BJ (cell line): ENCODE results near the gene GGT7. TPM values are rescaled to one million over a fixed set of nuclear protein-coding genes. Genes with fewer than 3 reads are reported as not detected.

ENCODE experiments used
- CTCF ChIA-PET: fragments of 350-600 bp; formaldehyde crosslinking; extraction: SDS; loops from one replicate; lab custom pipeline; 2021; ENCODE audit warnings: antibody characterized with exemption, inconsistent platforms; lab: Yijun Ruan, JAX
- POLR2A ChIA-PET: fragments of 300-600 bp; sonication (Branson Sonifier 250); formaldehyde crosslinking; extraction: SDS; loops from one replicate; lab custom pipeline; 2021; ENCODE audit warnings: antibody characterized with exemption; lab: Charles Lee
- DNase-seq: peaks from one replicate; pipeline ENCODE4 v3.0.0-alpha.2; 2011; ENCODE audit warnings: low read depth
- H3K27me3 ChIP-seq: 2 replicates; pipeline ENCODE4 v1.6.0; 2011; ENCODE audit warnings: low read length; ENCODE audit not compliant: control insufficient read depth, insufficient read depth
- H3K36me3 ChIP-seq: 2 replicates; pipeline ENCODE4 v1.5.1; 2011; ENCODE audit warnings: low read length; ENCODE audit not compliant: control insufficient read depth, insufficient read depth
- H3K4me3 ChIP-seq: 2 replicates; pipeline ENCODE4 v1.5.1; 2011; ENCODE audit warnings: low read depth, mild to moderate bottlenecking, control low read depth, low read length
- polyA plus RNA-seq: library from polyadenylated mRNA; depleted of rRNA; stranded (reverse); fragments of >200 nt; gene quantifications from 2 replicates; pipeline ENCODE4 v1.2.3, GENCODE V29; 2011
- TF ChIP-seq, protein P1 (sequence below): IDR thresholded peaks from 2 replicates; pipeline ENCODE4 v1.5.1; 2011; ENCODE audit warnings: low read depth, mild to moderate bottlenecking, control low read depth, inconsistent platforms, low read length, moderate library complexity; ENCODE audit not compliant: insufficient read depth

Gene GGT7
- polyA plus RNA-seq, 1 experiment, result 28.6 TPM

DNA sequence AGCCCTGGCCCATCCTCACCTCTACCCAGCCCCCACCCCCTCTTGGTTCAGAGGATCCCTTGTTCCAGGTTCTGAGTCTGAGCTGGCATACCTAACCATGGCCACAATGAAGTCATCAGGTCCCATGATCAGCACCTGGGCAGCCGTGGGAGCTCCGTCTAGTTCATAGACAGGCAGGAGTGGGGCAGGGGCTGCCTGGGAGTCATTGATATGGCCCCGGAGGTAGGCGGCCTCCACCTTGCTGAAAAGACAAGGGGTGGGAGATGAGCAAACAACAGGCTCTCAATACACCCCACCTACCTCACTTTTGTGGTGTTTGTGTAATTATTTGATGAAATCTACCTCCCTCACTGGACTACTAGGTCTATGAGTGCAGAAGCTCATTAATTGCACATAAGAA lies 20.4 kb downstream of the GGT7 start:
- no peak for DNase-seq
- POLR2A ChIA-PET, result no interaction called here

DNA sequence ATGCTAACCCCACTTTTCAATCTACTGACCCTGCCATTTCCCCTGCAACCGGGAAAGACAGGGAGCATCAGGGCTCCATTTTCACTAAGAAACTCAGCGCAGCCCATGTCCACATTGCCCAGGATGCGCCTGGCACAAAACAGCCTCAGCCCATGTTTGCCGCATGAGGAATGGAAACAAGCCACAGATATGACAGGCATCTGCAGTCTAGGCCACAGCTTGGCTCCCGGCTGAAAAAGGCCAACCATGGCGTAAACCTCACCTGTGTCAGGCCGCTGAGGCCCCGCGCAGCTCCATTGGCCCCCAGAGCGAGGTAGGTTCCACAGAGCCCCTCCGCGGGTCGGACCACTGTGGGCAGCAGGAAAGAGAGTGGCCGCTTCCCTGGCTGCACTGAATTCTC lies 21.7 kb downstream of the GGT7 start:
- ChIA-PET CTCF (no interaction called here), POLR2A (no interaction called here)

More for the DNA sequence above, 20.4 kb downstream of the GGT7 start:
- H3K27me3 ChIP-seq, result no peaks in the 10 kb centered on the region
- peaks cover 13% of the 10 kb centered on the region for H3K36me3 ChIP-seq
- CTCF ChIA-PET, result interaction anchor here (0.9 to 1.4 kb wide), 2 partner anchors 13 to 20 kb away, joined by 3 to 5 read pairs; partner anchors contain the start of gene GGT7
- TF ChIP-seq, protein P1, sequence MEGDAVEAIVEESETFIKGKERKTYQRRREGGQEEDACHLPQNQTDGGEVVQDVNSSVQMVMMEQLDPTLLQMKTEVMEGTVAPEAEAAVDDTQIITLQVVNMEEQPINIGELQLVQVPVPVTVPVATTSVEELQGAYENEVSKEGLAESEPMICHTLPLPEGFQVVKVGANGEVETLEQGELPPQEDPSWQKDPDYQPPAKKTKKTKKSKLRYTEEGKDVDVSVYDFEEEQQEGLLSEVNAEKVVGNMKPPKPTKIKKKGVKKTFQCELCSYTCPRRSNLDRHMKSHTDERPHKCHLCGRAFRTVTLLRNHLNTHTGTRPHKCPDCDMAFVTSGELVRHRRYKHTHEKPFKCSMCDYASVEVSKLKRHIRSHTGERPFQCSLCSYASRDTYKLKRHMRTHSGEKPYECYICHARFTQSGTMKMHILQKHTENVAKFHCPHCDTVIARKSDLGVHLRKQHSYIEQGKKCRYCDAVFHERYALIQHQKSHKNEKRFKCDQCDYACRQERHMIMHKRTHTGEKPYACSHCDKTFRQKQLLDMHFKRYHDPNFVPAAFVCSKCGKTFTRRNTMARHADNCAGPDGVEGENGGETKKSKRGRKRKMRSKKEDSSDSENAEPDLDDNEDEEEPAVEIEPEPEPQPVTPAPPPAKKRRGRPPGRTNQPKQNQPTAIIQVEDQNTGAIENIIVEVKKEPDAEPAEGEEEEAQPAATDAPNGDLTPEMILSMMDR, result no peak
- no peak overlapping the region for H3K4me3 ChIP-seq

DNA sequence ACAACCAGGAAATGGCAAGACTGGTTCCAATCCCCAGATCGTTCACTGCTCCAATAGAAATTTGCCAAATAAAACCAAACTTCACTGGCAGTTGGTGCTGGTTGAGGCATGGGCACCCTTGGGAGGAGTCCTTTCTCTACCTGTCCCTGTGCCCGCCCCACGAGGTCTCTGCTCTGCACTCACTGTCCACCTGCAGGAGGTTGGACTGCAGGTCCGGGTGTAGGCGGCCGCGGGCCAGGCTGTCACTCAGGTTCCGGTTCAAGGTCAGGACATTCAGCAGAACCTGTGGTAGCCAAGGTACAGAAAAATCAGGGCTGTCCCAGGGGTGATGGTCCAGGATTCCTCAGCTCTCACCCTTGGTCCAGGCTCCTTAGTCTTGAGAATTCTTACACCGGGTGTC lies 22.9 kb downstream of the GGT7 start:
- TF ChIP-seq, protein P1, result no peak
- Histone ChIP-seq H3K27me3 (no peaks in the 10 kb centered on the region), H3K4me3 (no peak overlapping the region), H3K36me3 (peaks cover 11% of the 10 kb centered on the region)
- CTCF ChIA-PET, result no interaction called here
- no peak for DNase-seq
- POLR2A ChIA-PET, result no interaction called here

More for the DNA sequence above, 21.7 kb downstream of the GGT7 start:
- H3K27me3 ChIP-seq, result no peaks in the 10 kb centered on the region
- no peak overlapping the region for H3K4me3 ChIP-seq
- DNase-seq, result no peak
- H3K36me3 ChIP-seq, result peaks cover 11% of the 10 kb centered on the region
- TF ChIP-seq, protein P1, result no peak

DNA sequence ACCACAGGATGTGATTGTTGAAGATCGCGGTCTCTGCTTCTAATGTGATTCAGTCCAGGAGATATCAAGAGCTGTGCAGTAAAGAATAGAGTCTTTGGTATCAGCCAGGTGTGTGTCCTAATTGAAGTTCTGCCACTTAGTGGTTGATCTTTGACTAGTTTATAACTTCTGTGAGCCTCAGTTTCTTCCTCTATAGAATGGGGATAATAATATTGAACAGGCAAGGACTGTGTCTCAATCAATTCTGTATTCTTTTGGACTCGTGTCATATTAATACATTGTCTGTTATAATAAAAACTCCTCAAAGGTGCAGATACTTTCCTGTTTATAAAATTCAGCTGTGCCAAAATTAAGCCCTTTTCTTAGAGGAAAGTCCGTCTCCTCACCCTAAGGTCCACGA lies 24.1 kb downstream of the GGT7 start:
- CTCF ChIA-PET, result interaction anchor here (0.5 to 1.5 kb wide), 5 partner anchors 11 to 416 kb away, joined by 3 to 5 read pairs (median 3); partner anchors contain the start of gene GGT7
- TF ChIP-seq, protein P1, result no peak
- Histone ChIP-seq H3K4me3 (no peak overlapping the region), H3K27me3 (no peaks in the 10 kb centered on the region), H3K36me3 (peaks cover 10% of the 10 kb centered on the region)
- no peak for DNase-seq
- POLR2A ChIA-PET, result no interaction called here

DNA sequence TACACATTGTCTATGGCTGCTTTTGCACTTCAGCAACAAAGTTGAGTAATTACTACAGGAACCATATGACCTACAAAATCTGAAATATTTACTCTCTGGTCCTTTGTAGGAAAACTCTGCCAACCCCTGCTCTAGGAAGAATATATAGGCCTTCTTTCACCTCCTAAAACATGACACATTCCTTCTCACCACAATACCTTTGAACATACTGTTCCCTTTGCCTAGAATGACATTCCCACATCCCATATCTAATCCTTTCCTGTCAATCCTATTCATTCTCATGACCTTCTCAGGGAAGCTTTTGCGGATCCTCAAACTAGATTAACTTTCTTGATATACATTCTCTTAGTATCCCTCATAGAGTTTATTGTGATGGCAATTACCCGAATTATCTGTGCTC lies 29.2 kb downstream of the GGT7 start:
- H3K27me3 ChIP-seq, result no peaks in the 10 kb centered on the region
- no peak for DNase-seq
- TF ChIP-seq, protein P1, result no peak
- no peak overlapping the region for H3K4me3 ChIP-seq
- CTCF ChIA-PET, result interaction anchor here (1.6 kb wide), 1 partner anchor 11 kb away, joined by 3 read pairs; no protein-coding TSS in a partner anchor
- POLR2A ChIA-PET, result no interaction called here
- H3K36me3 ChIP-seq, result peaks cover 2% of the 10 kb centered on the region; the same call in 1 of the 2 replicates
